Measurements from ENCODE around the gene DRG2. TPM values are rescaled to one million over a fixed set of nuclear protein-coding genes. Genes with fewer than 3 reads are reported as not detected.

The DRG2 gene
- total and polyA plus RNA-seq, 2 donors (not counting 3 experiments of a cell fraction or from before 2014, with no cell fraction given): 50.2 to 60.4 TPM

GRCh38 chr17:18119166-18119745 is 31.5 kb downstream of the DRG2 start:
- Histone ChIP-seq H3K79me2 (ENCODE audit: control insufficient read depth, insufficient read depth, low read length) (no peaks in the 10 kb centered on the region), H3K27me3 (ENCODE audit: control insufficient read depth in 2 of 2, insufficient read depth in 2 of 2, low read length in 2 of 2) (no peaks in the 10 kb centered on the region), H3K4me3 (replicated peaks in 1 of 3; ENCODE audit: insufficient read depth in 1 of 3, low read depth in 1 of 3, low read length in 3 of 3) (no peak overlapping the region), H3K27ac (ENCODE audit: insufficient read depth, low read depth, low read length) (no peak overlapping the region), H3K9ac (replicated peaks; ENCODE audit: extremely low read depth, insufficient read depth, low read length) (no peak overlapping the region), H3K9me3 (replicated peaks; ENCODE audit: control insufficient read depth, insufficient read depth, low read length) (no peaks in the 10 kb centered on the region), H3K4me1 (ENCODE audit: control insufficient read depth, extremely low read depth, insufficient read depth, low read length) (no peaks in the 10 kb centered on the region), H3K36me3 (ENCODE audit: control insufficient read depth in 2 of 2, extremely low read depth in 1 of 2, insufficient read depth in 2 of 2, low read length in 2 of 2) (no peaks in the 10 kb centered on the region), H2AFZ (ENCODE audit: low read depth, low read length) (no peak overlapping the region), H4K20me1 (replicated peaks; ENCODE audit: control insufficient read depth, extremely low read depth, insufficient read depth, low read length) (no peaks in the 10 kb centered on the region), H3K4me2 (ENCODE audit: insufficient read depth, low read length) (no peak overlapping the region), H3K9me1 (replicated peaks; ENCODE audit: control insufficient read depth, extremely low read depth, insufficient read depth, low read length) (no peaks in the 10 kb centered on the region)
- CTCF ChIA-PET: no interaction called here
- DNase-seq (ENCODE audit: low read depth, low spot score) (no peak), FAIRE-seq (no peak)
- no TSS peak for BruUV-seq (replicated peaks)
- POLR2A ChIA-PET: no interaction called here
- TF ChIP-seq FOS (IDR thresholded peaks at IDR 0.05; ENCODE audit: borderline replicate concordance, insufficient read depth, low read length) (no peak), MAX (IDR thresholded peaks at IDR 0.05; ENCODE audit: insufficient read depth, insufficient read length) (no peak), JUN (IDR thresholded peaks at IDR 0.05; ENCODE audit: borderline replicate concordance, insufficient read depth, insufficient read length, low read depth) (no peak), GATA2 (IDR thresholded peaks at IDR 0.05; ENCODE audit: insufficient read depth, insufficient read length, low read depth, low read length) (no peak), POLR2A (IDR thresholded peaks at IDR 0.05; ENCODE audit: low read depth, low read length) (no peak), POLR2AphosphoS5 (IDR thresholded peaks at IDR 0.05; ENCODE audit: insufficient read depth, low read depth, low read length) (no peak), EZH2 (IDR thresholded peaks at IDR 0.05; ENCODE audit: borderline replicate concordance, low read depth, low read length, severe bottlenecking) (no peak), CTCF (IDR thresholded peaks at IDR 0.05; ENCODE audit: extremely low read depth in 1 of 2, insufficient read depth in 1 of 2, low read depth in 1 of 2, low read length in 2 of 2) (no peak), MYC (IDR thresholded peaks at IDR 0.05; ENCODE audit: low read depth, low read length) (no peak)
- intact Hi-C loops (cut with micrococcal nuclease) (no loop called here), dilution Hi-C loops (cut with MboI; ENCODE audit: extremely low pct_ligation_motif_present, low sequenced_read_pairs) (no loop called here)
